HG03045 (cell line): ENCODE data around the gene SLC18B1.

Experiments
- ATAC-seq: cut with Tn5 transposase; IDR thresholded peaks from one replicate; pipeline ENCODE4 v1.9.1; 2021; ENCODE audit warnings: mild to moderate bottlenecking, moderate library complexity; ENCODE audit not compliant: unreplicated experiment

SLC18B1 gene

GRCh38 chr6:132797951-132798868 lies at the start of gene SLC18B1:
Gene SLC18B1, minus strand, starts transcription at chr6:132798637. Its CDS starts 181 bp downstream, at chr6:132798456.
- ATAC-seq = peak; percentile 43

DNA sequence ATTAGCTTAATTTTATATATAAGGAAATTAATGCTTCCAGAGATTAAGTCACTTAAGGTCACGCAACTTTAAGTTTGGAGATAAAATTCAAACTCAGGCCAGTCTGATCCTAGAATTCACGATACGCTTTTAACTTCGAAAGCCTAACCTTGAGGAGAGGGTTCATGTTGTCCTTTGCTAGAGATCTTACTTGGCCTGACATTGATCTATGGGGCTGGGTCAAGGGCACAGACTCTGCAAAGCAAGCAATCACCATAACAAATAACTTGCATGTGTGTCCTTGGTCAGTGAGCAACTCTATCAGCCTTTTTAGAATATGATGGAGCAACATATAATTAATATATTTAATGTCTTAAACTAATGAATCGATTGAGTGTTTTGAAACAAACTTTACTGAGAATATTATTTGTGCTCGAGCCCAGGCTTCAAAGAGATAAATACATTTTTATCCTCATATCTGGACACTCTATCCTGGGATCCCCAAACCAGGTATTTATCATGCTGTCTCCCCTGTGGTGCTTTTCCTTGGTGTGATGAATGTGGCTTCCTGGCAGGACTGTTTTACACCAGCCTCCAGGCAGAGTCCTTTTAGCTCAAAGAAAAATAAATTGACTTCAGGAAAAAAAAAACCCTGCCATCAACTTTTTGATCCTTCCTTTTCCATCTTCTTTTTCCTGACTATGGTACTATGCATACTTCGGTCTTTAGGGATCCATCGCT lies 45.0 kb upstream of the SLC18B1 start:
- no peak for ATAC-seq

DNA sequence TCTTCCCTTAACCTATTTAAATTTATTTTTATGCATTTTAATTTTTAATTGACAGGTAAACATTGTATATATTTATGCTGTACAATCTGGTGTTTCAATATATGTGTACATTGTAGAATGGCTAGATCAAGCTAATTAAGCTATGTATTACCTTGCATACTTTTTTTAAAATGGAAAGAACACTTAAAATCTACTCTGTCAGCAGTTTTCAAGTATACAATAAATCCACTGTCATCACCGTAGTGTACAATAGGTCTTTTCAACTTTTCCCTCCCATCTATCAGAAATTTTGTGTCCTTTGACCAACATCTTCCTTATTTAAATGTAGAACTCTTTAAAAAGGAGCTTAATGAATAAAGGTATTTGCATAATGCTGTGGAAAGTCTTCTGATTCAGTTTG lies 43.5 kb upstream of the SLC18B1 start:
- no peak for ATAC-seq

DNA sequence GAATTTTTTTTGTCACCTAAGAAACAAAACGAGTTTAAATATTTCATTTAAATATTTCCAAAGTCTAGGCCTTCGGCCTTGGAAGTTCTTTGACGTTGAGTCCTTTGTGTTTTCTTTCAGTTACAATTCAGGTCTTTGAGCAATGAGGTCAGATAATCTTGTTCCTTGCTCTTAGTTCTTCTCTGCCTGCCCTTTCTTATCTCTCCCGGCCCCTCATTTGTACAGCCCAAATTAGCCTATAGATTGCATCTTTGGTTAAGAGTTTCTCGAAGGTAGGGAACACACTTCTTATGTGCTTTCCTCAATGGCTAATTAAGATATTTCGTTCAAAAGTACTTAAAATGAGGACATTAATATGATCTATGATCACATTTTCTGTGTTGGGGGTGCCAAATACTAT lies 34.5 kb upstream of the SLC18B1 start:
- no peak for ATAC-seq

- ATAC-seq = no peak
Observed at GRCh38 chr6:132830334-132830751, 31.9 kb upstream of the SLC18B1 start.

DNA sequence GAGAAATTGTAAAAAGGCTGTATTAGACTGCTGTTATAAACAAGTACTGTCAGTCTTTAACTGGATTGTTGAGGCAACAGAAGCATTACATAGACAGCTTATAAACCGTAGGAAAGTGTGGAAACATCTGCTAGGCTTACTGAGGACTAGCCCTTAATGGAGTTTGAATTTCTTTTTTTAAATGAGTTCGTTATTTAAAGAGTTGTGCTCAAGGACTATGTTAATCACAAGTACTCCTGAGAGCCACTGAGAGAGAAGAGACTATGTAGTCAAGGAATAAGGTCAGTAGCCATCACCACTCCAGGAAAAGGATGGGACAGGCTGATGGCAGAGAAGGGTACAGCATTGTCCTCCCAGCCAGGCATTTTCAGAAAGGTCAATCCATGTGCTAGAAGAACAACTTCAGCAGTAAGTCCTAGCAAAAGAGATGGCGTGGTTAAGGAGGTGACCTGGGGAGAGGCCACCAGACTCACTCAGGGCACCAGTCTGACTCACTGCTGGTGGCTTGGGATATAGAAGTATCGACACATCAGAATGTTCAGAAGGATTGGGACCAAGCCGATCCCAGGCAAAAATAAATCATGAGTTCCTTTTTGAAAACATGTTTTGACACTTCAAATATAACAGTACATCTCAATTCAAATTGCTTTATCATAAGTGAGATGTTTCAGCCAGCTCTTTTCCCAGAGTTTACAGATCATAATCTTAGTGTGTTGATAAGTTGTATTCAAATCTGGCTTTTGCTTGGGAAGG lies 22.4 kb upstream of the SLC18B1 start:
- ATAC-seq = no peak

- no peak for ATAC-seq
Observed at GRCh38 chr6:132819405-132820161, 21.1 kb upstream of the SLC18B1 start.

DNA sequence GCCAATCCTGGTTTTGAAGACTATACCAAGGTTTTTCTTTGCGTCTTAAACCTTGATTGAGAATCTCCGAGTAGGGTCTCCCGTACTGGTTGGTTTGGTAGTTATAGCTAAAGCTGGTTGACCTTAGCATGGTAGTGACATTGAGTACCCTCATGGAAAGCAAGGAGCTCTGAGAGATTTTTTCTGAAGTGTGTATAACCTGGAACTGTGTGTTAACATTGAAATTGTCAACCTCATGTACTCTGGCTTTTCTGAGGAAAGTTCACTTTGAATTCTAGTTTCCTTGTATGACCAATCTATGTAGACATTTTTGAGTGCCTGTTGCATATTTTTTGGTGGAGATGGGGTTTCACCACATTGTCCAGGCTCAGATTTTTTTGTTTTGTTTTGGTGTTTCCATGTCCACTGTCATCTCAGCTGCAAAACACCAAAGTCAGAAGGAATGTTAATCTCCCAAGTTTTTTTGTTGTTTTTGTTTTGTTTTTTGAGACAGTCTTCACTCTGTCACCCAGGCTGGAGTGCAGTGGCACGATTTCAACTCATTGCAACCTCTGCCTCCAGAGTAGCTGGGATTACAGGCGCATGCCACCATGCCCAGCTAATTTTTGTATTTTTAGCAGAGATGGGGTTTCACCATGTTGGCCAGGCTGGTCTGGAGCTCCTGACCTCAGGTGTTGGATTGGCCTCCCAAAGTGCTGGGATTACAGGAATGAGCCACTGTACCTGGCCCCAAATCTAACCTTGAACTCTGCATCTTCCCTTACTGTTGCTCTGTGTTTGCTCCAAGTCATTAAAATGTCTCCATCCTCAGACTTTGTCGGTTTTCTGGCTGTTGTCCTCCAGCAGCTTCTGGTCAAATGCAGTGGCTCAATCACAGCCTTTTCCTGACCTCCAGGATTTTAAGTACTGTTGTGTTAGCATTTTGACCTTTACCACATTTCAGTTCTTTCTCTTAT lies 20.2 kb upstream of the SLC18B1 start:
- no peak for ATAC-seq

GRCh38 chr6:132817554-132818403 lies 19.3 kb upstream of the SLC18B1 start:
- ATAC-seq = no peak

- ATAC-seq = no peak
Observed at GRCh38 chr6:132816660-132817059, 18.2 kb upstream of the SLC18B1 start.

GRCh38 chr6:132814716-132815570 lies 16.5 kb upstream of the SLC18B1 start:
- ATAC-seq = peak; percentile 16

DNA sequence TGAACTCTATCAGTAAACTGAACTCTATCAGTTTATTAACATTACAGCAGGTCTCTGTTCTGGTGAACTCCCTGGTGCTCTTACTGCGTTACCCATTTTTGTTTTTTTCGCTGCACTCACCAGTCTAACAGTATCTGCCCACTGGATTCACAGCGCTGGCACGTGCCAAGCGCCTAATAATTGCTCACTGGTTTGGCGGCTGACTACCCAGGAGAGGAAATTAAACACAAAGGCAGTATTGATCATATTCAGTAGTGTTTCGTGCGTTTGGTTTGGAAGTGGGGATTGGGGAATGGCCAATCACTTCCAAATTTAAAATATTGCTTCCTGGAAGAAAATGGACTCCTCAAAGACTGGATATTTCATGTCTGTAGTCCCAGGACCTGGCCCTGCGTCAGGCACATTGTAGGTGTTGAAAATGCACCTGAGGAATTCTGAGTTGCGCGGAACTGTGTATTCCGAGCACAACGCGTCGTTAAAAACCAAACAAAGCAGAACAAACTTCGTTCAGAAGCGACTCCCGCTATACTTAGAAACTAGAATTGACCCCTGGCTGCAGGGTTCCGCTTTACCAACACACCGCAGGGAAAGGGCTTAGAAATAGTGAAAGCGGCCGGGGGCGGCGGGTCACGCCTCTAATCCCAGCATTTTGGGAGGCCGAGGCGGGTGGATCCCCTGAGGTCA lies 14.9 kb upstream of the SLC18B1 start:
- ATAC-seq = peak; percentile 27

GRCh38 chr6:132812756-132813172 lies 14.3 kb upstream of the SLC18B1 start:
- ATAC-seq = no peak

- ATAC-seq = no peak
Observed at GRCh38 chr6:132812255-132812732, 13.9 kb upstream of the SLC18B1 start.

- ATAC-seq = no peak
Observed at GRCh38 chr6:132811276-132811675, 12.8 kb upstream of the SLC18B1 start.

DNA sequence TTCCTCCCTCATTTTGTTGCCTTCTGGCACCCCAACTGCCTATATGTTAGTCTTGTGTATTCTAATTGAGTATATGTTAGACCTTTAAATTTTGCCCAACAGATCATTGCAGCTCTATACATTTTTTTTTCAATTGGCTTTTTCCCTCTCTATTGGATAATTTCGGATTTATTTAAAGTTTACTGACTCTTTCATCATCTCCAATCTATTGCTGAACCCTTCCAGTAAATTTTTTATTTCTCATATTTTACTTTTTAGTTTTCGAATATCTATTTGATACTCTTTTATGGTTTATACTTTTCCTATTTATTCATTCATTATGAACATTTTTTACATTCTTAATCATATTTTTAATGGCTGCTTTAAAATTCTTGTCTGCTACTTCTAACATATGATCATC lies 7.1 kb upstream of the SLC18B1 start:
- no peak for ATAC-seq

DNA sequence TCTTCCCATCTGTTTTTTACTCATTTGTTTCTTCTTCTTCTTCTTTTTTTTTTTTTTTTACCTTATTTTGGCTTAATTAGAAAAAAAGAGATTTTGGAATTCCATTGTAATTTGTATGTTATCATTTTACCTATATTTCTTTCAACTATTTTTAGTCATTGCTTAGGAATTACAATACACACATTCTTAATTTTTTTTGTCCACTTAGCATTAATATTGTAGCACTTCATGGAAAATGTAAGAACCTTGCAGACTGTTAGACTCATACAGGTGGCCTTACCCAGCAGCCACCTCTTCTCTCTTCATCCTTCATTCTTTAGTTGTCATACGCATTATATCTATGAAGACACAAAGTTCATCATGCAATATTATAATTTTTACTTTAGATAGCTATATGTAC lies 5.8 kb upstream of the SLC18B1 start:
- no peak for ATAC-seq
